Transverse colon (tissue), 4 donors: ENCODE measurements around the gene GPI. TPM values are rescaled to one million over a fixed set of nuclear protein-coding genes. Genes with fewer than 3 reads are reported as not detected.
A peak's percentile ranks its signal among the peaks of the same experiment; 100 is the strongest.

ENCODE experiments used
- DNase-seq: peaks from one replicate; pipeline ENCODE4 v3.0.0-alpha.2; 2019
- H3K27ac ChIP-seq, 4 donors: fragments of 200-600 bp; sonication (generic); 2 replicates each; pipeline ENCODE4 v1.5.1; 2016 to 2018; ENCODE audit warnings: inconsistent platforms in 4 of 4
- H3K27me3 ChIP-seq: fragments of 200-600 bp; sonication (generic); 2 replicates; pipeline ENCODE4 v1.5.1; 2017; ENCODE audit warnings: inconsistent platforms
- H3K36me3 ChIP-seq, 4 donors: fragments of 200-600 bp; sonication (generic); 2 replicates each; pipeline ENCODE4 v1.5.1; 2017 to 2019; ENCODE audit warnings: inconsistent platforms in 4 of 4
- H3K4me1 ChIP-seq, 4 donors: fragments of 200-600 bp; sonication (generic); 2 replicates each; pipeline ENCODE4 v1.5.1; 2017 to 2020; ENCODE audit warnings: inconsistent platforms in 4 of 4
- H3K4me3 ChIP-seq, 4 donors: fragments of 200-600 bp; sonication (generic); 1 replicate in 1 of 4; 2 replicates in 3 of 4; pipeline versions ENCODE4 v1.5.1 to v1.6.1; 2017 to 2019; ENCODE audit warnings: inconsistent platforms in 4 of 4
- H3K9me3 ChIP-seq, 2 donors: fragments of 200-600 bp; sonication (generic); 2 replicates each; pipeline ENCODE4 v1.5.1; 2017 to 2019; ENCODE audit warnings: inconsistent platforms in 2 of 2
- EP300 ChIP-seq: sonication (generic); formaldehyde crosslinking; IDR thresholded peaks from one replicate; pipeline ENCODE4 v1.6.1; 2017; ENCODE audit warnings: antibody characterized with exemption, low read depth
- POLR2A ChIP-seq: fragments of 450-650 bp; IDR thresholded peaks from one replicate; pipeline ENCODE4 v1.6.1; 2016; ENCODE audit warnings: antibody characterized with exemption, mild to moderate bottlenecking, moderate library complexity
- POLR2AphosphoS5 ChIP-seq, 3 donors: sonication (generic); formaldehyde crosslinking; IDR thresholded peaks; one replicate each; pipeline ENCODE4 v1.6.1; 2016; ENCODE audit warnings: antibody characterized with exemption in 3 of 3
- WGBS, 2 donors: methylation state at CpG; one replicate each; pipeline ENCODE4 v1.1.5; 2018; ENCODE audit warnings: low coverage in 1 of 2; 5-methylcytosine and 5-hydroxymethylcytosine counted together
- in situ Hi-C, 4 donors: fragments of 200-750 bp; cut with MboI; loops; one replicate each; pipeline versions ENCODE4 v1.15.0 to v1.15.1; 2017; ENCODE audit warnings: low sequenced_read_pairs in 3 of 4, low pct_ligation_motif_present in 1 of 4, low pct_unique_long_range_greater_than_20kb in 1 of 4
- intact Hi-C: fragments of 100-400 bp; cut with DNase I; formaldehyde crosslinking; loops from one replicate; pipeline ENCODE4 v1.15.1; 2023; ENCODE audit warnings: low total_unique reads
- total RNA-seq, 4 donors: library from RNA; depleted of rRNA; stranded (reverse); fragments of >200 nt; gene quantifications; one replicate each; pipeline ENCODE4 v1.1.0, GENCODE V29; 2016
- TF ChIP-seq, protein P1 (sequence below), 5 experiments: fragments of 200-600 bp in 3 of 5; fragments of 450-650 bp in 2 of 5; sonication (generic) in 3 of 5; IDR thresholded peaks; 1 replicate in 2 of 5; 2 replicates in 3 of 5; pipeline ENCODE4 v1.5.1; 2016 to 2017; ENCODE audit warnings: antibody characterized with exemption in 5 of 5, inconsistent platforms in 3 of 5, mild to moderate bottlenecking in 2 of 5, moderate library complexity in 1 of 5

Gene GPI
- total RNA-seq = 100 to 1,000 TPM; 112 to 531 (median 220) TPM

DNA sequence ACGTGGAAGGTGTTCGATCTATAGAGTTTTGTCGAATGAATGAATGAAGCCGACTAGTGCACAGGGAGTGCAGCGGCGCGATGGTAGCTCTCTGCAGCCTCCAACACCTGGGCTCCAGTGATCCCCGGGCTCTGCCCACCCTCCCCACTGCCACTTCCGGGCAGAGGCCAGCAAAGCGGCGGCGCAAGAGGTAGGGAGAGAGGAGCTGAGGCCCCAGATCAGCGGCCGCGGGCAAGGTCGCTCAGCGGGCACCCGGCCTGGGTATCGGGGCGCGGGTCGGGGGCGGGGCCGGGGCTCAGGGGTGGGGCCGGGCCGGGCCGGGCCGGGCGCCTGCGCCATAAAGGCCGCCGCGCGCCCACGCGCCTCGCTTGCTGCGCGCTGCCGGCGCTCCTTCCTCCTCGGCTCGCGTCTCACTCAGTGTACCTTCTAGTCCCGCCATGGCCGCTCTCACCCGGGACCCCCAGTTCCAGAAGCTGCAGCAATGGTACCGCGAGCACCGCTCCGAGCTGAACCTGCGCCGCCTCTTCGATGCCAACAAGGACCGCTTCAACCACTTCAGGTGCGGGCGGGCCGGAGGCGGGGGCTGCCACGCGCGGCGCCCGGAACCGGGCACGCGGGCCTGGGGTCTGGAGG, at the start of gene GPI:
Gene GPI (plus strand): TSS at position 367 of the 633 bp plus-strand sequence. CDS start 71 bp downstream, at position 438.
- Histone ChIP-seq H3K27ac (peak within 1 kb of the TSS; percentile 87 to 91 (median 90)), H3K27me3 (no peaks in the 10 kb centered on the region), H3K9me3 (no peaks in the 10 kb centered on the region), H3K36me3 (peaks cover 0 to 19% (median 10%) of the 10 kb centered on the region in 4 donors), H3K4me3 (peak within 1 kb of the TSS; percentile 71 to 91 (median 90)), H3K4me1 (peaks cover 11 to 28% (median 22%) of the 10 kb centered on the region in 4 donors)
- DNase-seq = peak; percentile 72
- TF ChIP-seq EP300 = no peak
- TF ChIP-seq POLR2AphosphoS5 (IDR thresholded peaks at IDR 0.05) = peak; percentile 49 to 62 (median 55)
- peak; percentile 32 for TF ChIP-seq POLR2A
- intact Hi-C loops = no loop called here
- WGBS, 2 donors = 1% methylated on average over 21 of the region's 67 CpGs; no CpG with 5 or more reads in 1 of the 2 donors
- in situ Hi-C loops = no loop called here

DNA sequence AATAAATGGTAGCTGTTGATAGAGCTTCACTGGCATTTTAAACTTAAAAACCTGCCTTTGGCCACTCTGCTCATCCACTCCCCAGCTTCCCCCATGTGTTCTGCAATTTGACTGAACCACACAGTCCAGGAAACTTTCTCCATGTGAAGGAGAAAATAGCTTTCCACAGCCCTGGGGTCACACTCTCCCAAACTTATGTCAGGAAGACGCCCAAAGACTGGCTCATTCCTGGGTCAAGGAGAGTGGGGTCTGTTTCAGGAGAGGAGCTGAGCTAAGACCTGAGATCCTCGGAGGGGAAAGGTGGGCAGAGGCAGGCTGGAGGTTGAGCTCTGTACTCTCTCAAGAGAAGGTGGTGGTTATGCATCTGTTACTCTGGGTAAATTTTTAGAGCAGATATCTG, 48.7 kb upstream of the GPI start:
- Histone ChIP-seq H3K27ac (peak overlapping the region in 1 of 4 donors; percentile 60), H3K9me3 (no peaks in the 10 kb centered on the region), H3K36me3 (no peaks in the 10 kb centered on the region), H3K4me3 (no peak overlapping the region), H3K27me3 (no peaks in the 10 kb centered on the region), H3K4me1 (peaks cover 8 to 39% (median 24%) of the 10 kb centered on the region in 4 donors)
- WGBS, 2 donors = 90% methylated on average over 2 of the region's 2 CpGs; no CpG with 5 or more reads in 1 of the 2 donors
- TF ChIP-seq POLR2A (no peak), POLR2AphosphoS5 (IDR thresholded peaks at IDR 0.05) (no peak), EP300 (no peak)
- intact Hi-C loops (no loop called here), in situ Hi-C loops (no loop called here)
- no peak for DNase-seq

DNA sequence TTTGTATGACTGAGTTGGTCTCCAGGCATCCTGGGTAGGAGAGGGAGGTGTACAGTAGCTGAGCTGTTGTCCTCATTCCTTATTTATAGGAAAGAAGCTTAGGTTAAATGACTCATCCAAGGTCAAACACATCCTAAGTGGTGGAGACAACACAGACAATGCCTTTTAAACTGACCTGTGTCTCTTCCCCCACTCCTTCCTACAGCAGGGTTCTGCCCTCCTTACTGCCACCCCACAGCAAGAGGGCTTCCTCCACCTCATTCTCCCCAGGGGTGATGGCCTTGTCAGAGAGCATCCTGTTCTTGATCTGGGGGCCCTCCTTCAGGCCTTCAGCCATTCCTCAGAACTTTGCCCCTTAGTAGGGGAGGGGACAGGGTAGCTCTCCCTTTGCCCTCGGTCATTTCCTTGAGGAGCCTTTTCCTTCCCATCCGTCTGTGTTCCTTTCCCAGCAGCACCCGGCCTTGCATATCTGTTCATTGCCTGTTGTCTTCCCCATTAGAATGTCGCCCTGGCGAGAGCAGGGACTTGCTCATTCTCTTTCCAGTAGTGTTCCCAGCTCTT, 48.2 kb upstream of the GPI start:
- Histone ChIP-seq H3K4me1 (peaks cover 8 to 33% (median 20%) of the 10 kb centered on the region in 4 donors), H3K9me3 (no peaks in the 10 kb centered on the region), H3K27ac (peak overlapping the region; percentile 26 to 60 (median 48)), H3K27me3 (no peaks in the 10 kb centered on the region), H3K4me3 (no peak overlapping the region), H3K36me3 (no peaks in the 10 kb centered on the region)
- in situ Hi-C loops (no loop called here), intact Hi-C loops (no loop called here)
- TF ChIP-seq POLR2AphosphoS5 (IDR thresholded peaks at IDR 0.05) (peak in 1 of 3 donors; percentile 9), POLR2A (no peak)
- DNase-seq = peak; percentile 23
- 82% methylated on average over 5 of the region's 5 CpGs; no CpG with 5 or more reads in 1 of the 2 donors for WGBS, 2 donors

DNA sequence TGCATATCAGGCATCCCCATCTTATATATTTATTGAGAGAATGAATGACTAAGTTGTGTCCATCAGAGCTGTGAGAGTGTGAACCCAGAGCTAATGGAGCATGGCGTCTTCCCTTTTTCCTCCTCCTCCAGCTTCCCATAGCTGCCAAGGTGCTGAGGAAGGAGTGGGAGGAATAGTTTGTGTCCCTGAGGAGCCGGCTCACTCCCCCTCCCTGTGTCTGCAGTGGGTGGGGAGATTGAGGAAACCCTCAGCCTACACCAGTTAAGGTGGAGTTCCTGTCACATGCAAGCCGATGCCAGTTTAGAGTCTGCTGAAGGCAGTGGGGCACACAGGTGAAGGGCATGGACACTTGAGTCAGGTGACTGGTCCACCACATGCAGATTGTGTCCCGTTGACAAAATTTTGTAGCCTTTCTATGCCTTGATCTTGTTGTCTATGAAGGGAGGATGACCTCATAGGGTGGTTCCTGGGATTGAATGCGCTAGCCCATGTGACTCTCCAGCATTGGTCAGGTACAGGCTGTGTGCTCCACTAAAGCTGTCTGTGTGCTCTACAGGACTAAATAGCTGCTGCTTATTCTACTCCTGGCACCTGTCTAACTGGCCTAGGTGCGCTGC, 47.6 kb upstream of the GPI start:
- TF ChIP-seq, protein P1, sequence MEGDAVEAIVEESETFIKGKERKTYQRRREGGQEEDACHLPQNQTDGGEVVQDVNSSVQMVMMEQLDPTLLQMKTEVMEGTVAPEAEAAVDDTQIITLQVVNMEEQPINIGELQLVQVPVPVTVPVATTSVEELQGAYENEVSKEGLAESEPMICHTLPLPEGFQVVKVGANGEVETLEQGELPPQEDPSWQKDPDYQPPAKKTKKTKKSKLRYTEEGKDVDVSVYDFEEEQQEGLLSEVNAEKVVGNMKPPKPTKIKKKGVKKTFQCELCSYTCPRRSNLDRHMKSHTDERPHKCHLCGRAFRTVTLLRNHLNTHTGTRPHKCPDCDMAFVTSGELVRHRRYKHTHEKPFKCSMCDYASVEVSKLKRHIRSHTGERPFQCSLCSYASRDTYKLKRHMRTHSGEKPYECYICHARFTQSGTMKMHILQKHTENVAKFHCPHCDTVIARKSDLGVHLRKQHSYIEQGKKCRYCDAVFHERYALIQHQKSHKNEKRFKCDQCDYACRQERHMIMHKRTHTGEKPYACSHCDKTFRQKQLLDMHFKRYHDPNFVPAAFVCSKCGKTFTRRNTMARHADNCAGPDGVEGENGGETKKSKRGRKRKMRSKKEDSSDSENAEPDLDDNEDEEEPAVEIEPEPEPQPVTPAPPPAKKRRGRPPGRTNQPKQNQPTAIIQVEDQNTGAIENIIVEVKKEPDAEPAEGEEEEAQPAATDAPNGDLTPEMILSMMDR (IDR thresholded peaks at IDR 0.05) = no peak
- TF ChIP-seq POLR2AphosphoS5 (IDR thresholded peaks at IDR 0.05) (no peak), EP300 (no peak), POLR2A (no peak)
- in situ Hi-C loops = no loop called here
- Histone ChIP-seq H3K36me3 (no peaks in the 10 kb centered on the region), H3K27ac (peak overlapping the region; percentile 26 to 60 (median 48)), H3K4me1 (peaks cover 8 to 28% (median 20%) of the 10 kb centered on the region in 4 donors), H3K4me3 (no peak overlapping the region), H3K9me3 (no peaks in the 10 kb centered on the region), H3K27me3 (no peaks in the 10 kb centered on the region)
- WGBS, 2 donors = 42 to 55% methylated on average over 2 to 6 of the region's 6 CpGs
- DNase-seq = peak; percentile 28
- intact Hi-C loops = no loop called here

DNA sequence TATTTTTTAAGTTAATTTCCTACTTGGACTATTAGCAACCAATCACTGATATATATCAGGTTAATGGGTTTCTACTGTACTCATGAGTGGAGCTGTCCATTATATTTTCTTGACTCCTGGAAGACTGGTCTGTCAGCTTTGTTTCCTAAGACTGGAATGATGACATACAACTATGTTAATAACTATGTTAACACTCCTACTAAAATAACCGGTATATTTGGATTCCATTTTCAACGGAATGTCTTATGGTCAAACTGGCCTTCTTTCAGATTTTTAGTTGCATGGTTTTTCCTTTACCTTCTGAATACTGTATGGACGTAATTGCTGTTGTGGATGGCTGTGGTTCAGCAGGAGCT, 45.8 kb upstream of the GPI start:
- H3K36me3 ChIP-seq = peaks cover 0 to 7% (median 0%) of the 10 kb centered on the region in 4 donors
- peaks cover 8 to 22% (median 17%) of the 10 kb centered on the region in 4 donors for H3K4me1 ChIP-seq
- intact Hi-C loops (no loop called here), in situ Hi-C loops (no loop called here)
- WGBS, 2 donors = 85 to 89% methylated on average over 3 of the region's 3 CpGs
- no peak for TF ChIP-seq EP300
- TF ChIP-seq POLR2AphosphoS5 (IDR thresholded peaks at IDR 0.05) = no peak
- TF ChIP-seq, protein P1 (IDR thresholded peaks at IDR 0.05) = no peak
- TF ChIP-seq POLR2A = no peak
- no peaks in the 10 kb centered on the region for H3K9me3 ChIP-seq
- H3K4me3 ChIP-seq = no peak overlapping the region
- H3K27ac ChIP-seq = no peak overlapping the region
- H3K27me3 ChIP-seq = no peaks in the 10 kb centered on the region
- no peak for DNase-seq
